ENCODE results near the gene PMM1.
A peak's percentile ranks its signal among the peaks of the same experiment; 100 is the strongest.
"Not testable (repeated sequence)": the region's sequence is repeated elsewhere in the genome, so short reads cannot be mapped to it uniquely, and the experiment has no call there.

Gene PMM1

GRCh38 chr22:41596776-41597634 lies 7.4 kb upstream of the PMM1 start:
- peak; percentile 16 for DNase-seq

GRCh38 chr22:41595703-41596102 lies 6.1 kb upstream of the PMM1 start:
- no peak for DNase-seq

- DNase-seq = not testable (repeated sequence)
Observed at GRCh38 chr22:41593336-41593960, 3.8 kb upstream of the PMM1 start.

- DNase-seq = no peak
Observed at GRCh38 chr22:41587347-41587723, 2.3 kb downstream of the PMM1 start.

GRCh38 chr22:41585898-41586297 lies 3.7 kb downstream of the PMM1 start:
- DNase-seq = no peak

GRCh38 chr22:41584881-41585280 lies 4.8 kb downstream of the PMM1 start:
- DNase-seq = no peak

GRCh38 chr22:41582694-41583093 lies 6.9 kb downstream of the PMM1 start:
- DNase-seq = no peak

GRCh38 chr22:41579997-41580355 lies 9.7 kb downstream of the PMM1 start:
- DNase-seq = no peak

GRCh38 chr22:41579297-41579996 lies 10.2 kb downstream of the PMM1 start:
- no peak for DNase-seq

GRCh38 chr22:41578818-41579217 lies 10.8 kb downstream of the PMM1 start:
- DNase-seq = no peak

- no peak for DNase-seq
Observed at GRCh38 chr22:41578114-41578513, 11.5 kb downstream of the PMM1 start.

GRCh38 chr22:41576877-41577276 lies 12.8 kb downstream of the PMM1 start:
- DNase-seq = no peak

- DNase-seq = no peak
Observed at GRCh38 chr22:41575533-41575932, 14.1 kb downstream of the PMM1 start.

- DNase-seq = no peak
Observed at GRCh38 chr22:41574847-41575381, 14.7 kb downstream of the PMM1 start.

- no peak for DNase-seq
Observed at GRCh38 chr22:41573677-41574076, 16.0 kb downstream of the PMM1 start.

GRCh38 chr22:41572305-41572704 lies 17.3 kb downstream of the PMM1 start:
- DNase-seq = not testable (repeated sequence)

- no peak for DNase-seq
Observed at GRCh38 chr22:41571786-41572185, 17.9 kb downstream of the PMM1 start.

- DNase-seq = no peak
Observed at GRCh38 chr22:41570221-41570620, 19.4 kb downstream of the PMM1 start.

- DNase-seq = no peak
Observed at GRCh38 chr22:41568811-41569210, 20.8 kb downstream of the PMM1 start.

GRCh38 chr22:41567512-41567768 lies 22.2 kb downstream of the PMM1 start:
- DNase-seq = no peak

GRCh38 chr22:41565403-41566054 lies 24.1 kb downstream of the PMM1 start:
- peak; percentile 53 for DNase-seq

- DNase-seq = no peak
Observed at GRCh38 chr22:41564563-41564962, 25.1 kb downstream of the PMM1 start.

- DNase-seq = peak; percentile 64
Observed at GRCh38 chr22:41563051-41563711, 26.5 kb downstream of the PMM1 start.

Measured in T1000 (cell line).